ENCODE measurements around the gene TDP1.
"Not testable (repeated sequence)": the region's sequence is repeated elsewhere in the genome, so short reads cannot be mapped to it uniquely, and the experiment has no call there.

TDP1 gene

DNA sequence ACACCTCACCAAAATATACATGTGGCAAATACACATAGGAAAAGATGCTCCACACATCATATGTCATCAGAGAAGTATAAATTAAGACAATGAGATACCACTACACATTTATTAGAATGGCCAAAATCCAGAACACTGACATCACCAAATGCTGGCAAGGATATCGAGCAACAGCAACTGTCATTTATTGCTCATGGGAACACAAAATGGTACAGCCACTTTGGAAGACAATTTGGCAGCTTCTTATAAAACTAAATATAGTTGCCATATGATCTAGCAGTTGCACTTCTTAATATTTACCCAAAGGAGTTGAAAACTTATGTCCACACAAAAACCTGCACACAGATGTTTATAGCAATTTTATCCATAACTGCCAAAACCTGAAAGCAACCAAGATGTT lies 99.1 kb downstream of the TDP1 start:
- DNase-seq = no peak

DNA sequence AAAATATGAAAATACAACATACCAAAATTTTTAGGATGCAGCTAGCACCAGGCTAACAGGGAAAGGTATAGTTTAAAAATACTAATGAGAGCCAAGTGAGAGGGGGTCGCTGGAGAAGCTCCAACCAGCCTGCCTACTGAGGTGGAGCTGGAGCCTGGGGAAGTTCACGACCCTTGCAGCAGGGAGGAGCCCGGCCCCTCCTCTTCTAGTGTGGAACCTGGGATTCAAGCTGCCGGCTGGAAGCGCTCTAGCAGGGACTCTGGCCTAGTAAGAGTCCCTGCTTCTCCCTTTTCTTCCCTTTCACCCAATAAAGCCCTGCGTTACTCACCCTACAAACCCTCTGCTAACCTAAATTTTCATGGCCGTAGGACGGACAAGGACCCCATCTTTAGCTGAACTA lies 101.1 kb downstream of the TDP1 start:
- no peak for DNase-seq

DNA sequence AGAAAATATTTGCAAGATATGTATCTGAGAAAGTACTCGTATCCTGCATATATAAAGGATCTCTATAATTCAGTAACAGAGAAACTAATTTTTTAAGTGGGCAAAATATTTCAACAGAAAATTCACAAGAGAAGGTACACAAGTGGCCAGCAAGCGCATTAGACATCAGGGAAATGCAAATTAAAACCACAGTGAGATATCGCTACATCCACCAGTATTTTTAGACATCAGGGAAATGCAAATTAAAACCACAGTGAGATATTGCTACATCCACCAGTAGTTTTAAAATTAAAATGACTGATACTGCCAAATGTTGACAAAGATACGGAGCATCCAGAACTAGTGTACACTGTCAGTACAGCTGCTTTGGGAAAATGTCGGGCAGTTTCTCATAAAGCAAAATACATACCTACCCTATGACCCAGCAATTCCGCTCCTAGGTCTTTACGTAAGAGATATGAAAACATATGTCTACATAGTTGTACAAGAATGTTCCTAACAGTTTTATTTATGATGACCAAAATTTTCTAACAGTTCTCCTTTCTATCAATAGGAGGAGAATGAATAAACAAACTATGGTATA lies 103.2 kb downstream of the TDP1 start:
- DNase-seq = no peak

DNA sequence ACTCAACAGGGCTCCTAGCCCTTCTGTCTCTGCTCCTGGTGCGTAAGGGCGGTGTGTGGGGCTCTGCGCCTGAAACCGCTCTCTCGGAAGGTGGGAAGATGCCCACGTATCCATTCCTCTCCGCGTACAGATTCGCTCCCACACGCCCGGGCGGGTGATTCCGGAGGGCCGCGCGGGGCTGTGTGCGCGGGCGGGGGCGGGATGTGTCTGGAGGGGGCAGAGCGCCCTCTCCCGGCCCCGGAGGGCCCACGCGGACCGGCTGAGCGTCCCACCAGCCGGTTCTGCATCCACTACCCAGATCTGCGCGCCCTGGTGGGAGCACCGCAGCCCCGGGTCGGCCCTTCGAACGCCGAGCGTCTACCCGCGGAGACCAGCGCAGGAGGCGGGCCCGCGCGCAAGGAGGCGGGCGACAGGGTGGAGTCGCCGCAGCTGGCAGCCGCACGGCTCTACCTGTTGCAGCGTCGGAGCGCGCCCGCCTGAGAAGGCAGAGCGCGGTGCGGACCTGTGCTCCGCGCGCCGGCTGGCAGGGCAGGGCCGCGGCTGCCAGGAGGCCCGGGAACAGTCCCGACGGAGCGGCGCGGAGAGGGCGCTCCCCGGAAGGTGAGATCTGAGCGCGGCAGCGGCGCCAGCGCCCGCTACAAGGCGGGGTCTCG lies 104.7 kb downstream of the TDP1 start:
- DNase-seq = no peak

DNA sequence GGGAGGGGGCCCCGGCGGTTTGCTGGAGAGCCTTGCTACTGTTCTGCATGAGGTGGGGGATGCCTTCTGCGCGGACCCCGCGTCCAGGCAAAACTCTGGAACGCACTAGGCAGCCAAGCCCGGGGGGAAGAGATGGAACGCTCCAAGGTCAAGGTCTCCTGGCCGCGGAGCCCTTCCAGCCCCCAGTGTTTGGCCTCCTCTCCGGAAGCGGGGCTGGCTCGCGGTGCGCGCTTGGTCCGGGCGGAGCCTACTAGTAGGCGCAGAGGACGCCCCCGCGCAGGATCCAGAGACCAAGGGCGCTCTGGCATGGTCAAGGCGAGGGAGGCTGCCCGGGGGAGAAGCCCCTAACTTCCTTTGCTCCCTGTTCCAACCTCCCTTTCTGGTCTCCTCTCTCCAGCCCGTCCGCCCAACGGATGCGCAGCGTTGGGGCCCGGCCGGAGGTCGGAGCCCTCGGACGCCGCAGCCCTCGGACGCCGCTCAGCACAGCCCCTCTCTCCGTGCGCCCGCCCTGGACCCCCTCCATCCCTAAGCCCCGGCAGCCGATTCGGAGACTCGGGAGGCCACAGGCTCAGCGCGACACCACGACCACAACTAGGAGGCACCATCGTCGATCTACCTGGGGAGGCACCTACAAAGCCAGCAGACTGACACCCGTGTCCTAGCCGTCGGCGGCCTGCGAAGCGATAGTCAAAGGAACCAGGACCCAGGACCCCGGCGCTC lies 105.4 kb downstream of the TDP1 start:
- DNase-seq = no peak

DNA sequence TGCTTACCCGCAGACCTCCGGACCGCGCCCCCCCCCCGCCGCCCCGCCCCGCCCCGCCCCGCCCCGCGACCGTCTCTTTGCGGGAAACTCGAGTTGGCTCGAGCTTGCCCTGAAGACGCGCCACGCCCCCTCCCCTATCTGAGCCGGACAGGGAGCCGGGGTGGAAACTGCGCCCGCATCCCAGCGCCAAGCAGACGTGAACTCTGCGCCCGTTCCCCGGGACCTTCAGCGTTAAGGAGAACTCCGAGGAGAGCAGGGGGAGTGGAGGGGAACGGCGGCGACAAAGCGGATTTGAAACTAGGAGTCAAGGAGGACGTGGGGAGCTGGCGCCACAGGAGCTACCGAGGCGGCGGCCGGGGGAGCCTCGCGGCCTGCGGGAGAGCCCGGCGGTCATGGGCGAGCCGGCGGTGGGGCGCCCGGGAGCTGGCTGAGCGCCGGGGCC lies 106.0 kb downstream of the TDP1 start, which contains the start of gene KCNK13:
Gene KCNK13 (plus strand): TSS at position 310 of the 442 bp plus-strand sequence. CDS start 212 bp downstream, outside the sequence.
- DNase-seq = no peak

DNA sequence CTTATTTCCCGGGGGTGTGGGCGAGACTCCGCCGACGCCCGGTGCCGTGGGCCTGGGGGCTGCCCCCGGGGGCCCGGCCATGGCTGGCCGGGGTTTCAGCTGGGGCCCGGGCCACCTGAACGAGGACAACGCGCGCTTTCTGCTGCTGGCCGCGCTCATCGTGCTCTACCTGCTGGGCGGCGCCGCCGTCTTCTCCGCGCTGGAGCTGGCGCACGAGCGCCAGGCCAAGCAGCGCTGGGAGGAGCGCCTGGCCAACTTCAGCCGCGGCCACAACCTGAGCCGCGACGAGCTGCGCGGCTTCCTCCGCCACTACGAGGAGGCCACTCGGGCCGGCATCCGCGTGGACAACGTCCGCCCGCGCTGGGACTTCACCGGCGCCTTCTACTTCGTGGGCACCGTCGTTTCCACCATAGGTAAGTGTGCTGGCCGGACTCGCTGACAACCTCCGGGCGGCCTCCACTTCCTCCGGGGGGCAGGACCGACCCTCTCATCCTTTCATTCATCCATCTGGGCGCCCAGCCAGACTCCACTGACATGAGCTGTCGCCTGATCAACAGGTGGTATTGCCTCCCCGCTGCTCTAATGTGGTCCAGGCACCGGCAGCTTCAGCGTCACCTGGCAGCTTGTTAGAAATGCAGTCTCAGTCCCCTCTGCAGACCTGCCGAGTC lies 106.5 kb downstream of the TDP1 start:
- DNase-seq = no peak

DNA sequence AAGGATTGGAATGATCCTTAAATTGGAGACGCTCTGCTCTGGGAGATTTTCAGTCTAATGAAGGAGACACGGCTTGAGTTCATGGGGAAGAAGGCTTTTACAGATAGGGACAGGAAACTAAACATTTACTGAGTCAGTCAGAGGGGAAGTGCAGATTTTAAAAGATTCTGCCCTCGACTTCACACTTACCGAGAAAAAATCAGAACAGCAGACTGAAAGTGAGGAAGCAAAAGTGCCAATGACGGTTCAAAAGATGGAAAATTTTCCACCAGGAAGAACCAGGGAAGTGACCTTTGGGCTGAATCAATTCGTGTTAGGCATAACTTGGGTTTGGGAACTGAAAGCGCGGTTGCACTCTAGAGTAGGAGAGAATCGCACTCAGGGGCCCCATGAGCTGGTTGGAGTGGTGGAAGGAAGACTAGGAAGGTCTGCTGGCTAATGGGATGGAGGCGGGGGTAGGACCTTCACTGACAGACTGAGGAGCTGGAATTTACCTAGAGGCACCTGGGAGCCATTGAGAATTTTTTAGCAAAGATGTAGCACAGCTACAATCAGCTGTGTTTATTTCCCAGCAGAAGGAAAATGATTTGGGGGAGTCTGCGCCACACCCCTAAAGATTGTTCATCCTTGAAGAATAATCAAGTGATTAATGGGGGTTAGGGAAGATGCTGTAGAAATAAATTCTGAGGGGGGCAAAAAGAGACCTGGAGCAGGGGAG lies 107.3 kb downstream of the TDP1 start:
- no peak for DNase-seq

DNA sequence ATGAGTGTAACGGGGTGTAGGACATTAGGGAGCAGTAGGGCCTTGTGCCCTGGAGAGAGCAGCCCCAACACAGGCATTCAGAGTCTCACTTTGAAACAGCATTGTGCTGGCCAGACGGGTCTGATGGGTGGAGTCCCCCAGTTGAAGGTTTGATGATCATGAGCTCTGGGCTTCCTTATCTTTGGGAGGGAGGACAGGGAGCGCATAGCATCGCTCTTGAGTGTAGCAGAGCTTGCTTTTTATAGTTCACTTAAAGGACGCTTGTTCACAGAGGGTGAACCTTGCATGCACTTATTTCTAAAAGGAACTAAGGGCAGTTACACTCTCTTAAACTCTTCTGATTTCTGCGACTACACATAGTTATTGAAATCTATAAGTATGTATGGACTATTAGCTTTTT lies 116.6 kb downstream of the TDP1 start:
- no peak for DNase-seq

DNA sequence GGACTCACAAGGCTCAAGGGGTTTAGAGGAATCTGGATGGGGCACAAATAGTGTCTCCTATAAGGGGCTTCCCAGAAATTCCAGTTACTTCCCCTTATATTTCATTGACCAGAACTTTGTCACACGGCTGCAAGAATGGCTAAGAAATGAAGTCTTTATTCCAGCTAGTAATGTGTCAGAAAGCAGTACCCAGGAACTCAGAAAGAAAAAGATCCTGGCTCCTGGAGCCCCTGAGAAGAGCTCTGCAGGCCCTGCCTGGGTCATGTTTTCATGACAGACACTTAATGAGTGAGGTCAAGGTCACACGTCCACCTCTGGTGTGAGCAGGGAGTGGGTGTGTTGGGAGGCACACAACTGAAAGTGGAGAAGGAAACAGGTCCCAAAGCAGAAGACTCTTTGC lies 123.8 kb downstream of the TDP1 start:
- no peak for DNase-seq

DNA sequence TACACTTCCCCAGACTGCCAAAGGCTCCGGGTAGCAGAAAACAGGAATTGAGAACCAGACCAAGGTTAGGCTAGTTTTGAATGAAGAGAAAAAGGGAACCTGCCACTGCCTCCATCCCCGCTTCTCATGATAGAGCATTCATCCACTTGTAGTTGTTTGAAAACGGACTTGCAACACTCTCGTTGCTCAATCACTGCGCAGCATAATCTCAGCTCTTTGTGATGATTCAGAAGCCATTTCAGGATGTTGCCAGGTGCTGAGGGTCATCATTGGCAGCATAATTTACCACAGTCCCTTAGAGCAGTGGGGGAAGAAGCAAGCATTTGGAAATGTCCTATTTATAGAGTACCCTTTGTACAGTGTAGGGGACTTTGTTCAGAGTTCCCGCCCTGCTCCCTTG lies 131.7 kb downstream of the TDP1 start:
- no peak for DNase-seq

DNA sequence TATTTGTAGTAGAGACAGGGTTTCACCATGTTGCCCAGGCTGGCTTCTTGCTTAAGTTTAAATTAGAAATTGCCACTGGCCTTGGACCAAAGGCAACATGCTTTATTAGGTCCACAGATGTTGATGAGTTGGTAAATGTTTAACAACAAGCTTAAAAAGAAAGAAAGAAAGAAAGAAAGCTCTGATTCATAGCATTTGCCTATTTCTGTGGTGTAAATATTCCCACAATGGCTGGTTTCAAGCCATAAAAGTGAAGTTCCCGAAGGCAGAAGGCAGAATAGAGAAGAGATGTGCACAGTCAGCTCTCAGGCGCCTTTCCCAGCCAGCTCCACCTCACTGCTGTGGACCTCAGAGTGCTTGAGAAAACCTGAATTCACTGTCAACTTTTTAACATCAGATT lies 132.4 kb downstream of the TDP1 start:
- DNase-seq = no peak

DNA sequence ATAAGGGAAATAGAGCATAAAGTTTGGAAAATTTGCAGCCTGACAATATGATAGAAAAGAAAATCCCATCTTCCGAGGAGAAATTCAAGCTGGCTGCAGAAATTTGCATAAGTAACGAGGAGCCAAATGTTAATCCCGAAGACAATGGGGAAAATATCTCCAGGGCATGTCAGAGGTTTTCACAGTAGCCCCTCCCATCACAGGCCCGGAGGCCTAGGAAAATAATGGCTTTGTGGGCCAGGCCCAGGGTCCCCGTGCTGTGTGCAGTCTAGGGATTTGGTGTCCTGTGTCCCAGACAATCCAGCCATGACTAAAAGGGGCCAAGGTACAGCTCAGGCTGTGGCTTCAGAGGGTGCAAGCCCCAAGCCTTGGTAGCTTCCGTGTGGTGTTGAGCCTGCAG lies 133.8 kb downstream of the TDP1 start:
- DNase-seq = not testable (repeated sequence)

DNA sequence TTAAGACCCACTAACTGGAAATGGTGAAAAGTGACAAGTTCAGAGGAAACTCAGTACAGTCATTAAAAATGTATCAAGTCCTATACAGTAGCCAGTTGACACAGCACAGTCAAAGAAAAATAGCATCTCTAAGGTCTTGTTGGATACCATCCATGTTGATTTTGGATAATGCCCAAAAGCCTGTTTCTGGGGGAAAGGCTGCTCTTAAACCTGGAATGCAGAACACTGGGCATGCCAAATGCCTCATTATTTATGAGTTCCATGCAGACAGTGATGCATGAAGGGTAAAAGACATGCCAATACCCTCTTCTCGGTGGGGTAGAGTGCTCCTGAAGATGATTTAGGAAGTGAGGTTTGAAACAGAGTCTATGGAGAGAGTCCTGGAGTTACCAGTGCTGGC lies 135.7 kb downstream of the TDP1 start:
- peak; percentile 13 for DNase-seq

DNA sequence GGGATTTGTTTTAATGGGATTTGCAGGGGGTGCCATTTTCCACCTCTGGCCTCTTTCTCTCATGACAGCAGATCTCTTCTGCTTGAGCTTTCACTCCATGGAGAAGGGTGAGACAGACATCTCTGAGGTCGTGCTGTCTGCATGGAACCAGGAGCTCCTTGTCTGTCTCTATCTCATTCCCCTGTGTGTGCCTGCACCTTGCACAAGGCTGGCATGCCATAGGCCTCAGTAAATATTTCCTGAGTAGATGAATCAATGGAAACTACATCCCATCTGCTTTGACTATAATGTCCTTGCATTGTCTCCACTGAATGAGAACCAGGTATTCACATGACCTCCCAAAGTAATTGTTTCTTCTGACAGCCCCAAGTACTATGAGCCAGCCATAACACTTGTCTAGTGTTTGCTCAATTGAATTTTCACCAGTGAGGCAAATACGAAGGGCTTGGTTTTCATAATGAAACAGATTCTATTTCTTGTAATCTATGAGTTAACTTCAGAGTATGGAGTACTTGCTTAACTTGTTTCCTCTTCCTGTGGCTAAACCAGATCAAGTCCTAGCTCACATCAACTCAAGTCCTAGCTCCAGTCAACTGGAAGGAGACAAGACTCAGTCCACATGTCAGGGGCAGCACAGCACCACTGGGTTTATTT lies 138.3 kb downstream of the TDP1 start:
- peak; percentile 17 for DNase-seq
